ENCODE data around the gene SIVA1.
"Not testable (repeated sequence)": the region's sequence is repeated elsewhere in the genome, so short reads cannot be mapped to it uniquely, and the experiment has no call there.

The SIVA1 gene

GRCh38 chr14:104721505-104722431, 31.2 kb upstream of the SIVA1 start:
- no peak for DNase-seq (ENCODE audit: low read depth)

- no peak for DNase-seq (ENCODE audit: low read depth)
Observed at GRCh38 chr14:104722938-104723650, 29.9 kb upstream of the SIVA1 start.

DNA sequence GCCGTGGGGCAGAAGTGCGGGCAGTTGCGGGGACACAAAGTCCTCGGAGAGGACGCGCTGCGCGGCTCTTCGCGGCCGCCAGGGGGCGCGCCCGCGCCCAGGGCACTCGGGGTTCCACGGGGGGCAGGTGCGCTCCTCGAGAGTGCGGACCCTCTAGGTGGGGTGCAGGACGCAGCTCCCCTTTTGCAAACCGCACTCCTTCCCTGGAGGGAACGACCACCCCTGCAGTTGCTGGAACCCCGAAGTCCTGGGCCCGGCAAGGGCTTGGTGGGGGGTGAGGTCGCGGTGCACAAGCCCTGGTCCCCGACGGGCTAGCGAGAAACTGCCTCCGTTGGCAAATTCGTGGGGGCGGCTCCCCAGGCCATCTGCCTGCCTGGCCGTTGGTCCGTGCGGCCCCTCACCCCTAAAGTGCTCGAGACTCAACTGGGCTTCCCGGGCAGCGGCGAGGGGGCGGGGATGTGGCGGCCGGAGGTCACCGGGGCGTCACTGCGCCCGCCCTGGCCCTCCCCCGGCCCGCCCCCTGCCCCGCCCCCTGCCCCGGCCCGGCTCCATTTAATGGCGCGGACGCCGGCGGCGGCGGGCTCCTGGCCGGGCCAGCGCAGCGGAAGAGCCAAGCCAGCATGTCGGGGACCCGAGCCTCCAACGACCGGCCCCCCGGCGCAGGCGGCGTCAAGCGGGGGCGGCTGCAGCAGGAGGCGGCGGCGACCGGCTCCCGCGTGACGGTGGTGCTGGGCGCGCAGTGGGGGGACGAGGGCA, 29.1 kb upstream of the SIVA1 start, which contains the start of gene ADSS1:
Gene ADSS1 (plus strand): TSS at position 579 of the 756 bp plus-strand sequence. CDS start 42 bp downstream, at position 621.
- DNase-seq (ENCODE audit: low read depth), result peak; percentile 18

DNA sequence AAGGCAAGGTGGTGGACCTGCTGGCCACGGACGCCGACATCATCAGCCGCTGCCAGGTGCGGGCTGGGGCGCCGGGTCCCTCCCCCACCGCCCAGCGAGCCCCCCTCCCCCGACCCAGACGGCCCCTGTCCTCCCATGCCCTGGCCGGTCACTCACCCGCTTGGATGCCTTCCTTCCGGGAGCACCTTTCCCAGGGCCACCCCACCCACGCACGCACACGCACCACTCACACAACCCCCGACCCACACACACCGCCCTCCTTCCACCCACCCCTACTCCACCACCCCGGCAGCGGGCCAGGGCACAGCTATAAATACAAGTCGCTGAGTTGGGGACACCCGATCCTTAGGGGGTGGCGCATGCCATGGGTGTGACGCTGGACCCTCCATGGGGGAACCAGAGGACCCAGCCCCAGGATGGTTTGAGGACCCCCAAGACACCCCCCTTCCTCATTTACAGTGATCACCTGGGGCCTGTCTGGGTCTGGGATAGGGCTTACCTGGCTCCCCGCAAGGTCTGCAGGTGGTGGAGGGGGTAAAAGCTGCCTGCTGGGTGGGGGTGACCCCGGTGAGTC, 28.5 kb upstream of the SIVA1 start:
- DNase-seq (ENCODE audit: low read depth), result no peak

GRCh38 chr14:104724981-104725771, 27.8 kb upstream of the SIVA1 start:
- DNase-seq (ENCODE audit: low read depth), result no peak

DNA sequence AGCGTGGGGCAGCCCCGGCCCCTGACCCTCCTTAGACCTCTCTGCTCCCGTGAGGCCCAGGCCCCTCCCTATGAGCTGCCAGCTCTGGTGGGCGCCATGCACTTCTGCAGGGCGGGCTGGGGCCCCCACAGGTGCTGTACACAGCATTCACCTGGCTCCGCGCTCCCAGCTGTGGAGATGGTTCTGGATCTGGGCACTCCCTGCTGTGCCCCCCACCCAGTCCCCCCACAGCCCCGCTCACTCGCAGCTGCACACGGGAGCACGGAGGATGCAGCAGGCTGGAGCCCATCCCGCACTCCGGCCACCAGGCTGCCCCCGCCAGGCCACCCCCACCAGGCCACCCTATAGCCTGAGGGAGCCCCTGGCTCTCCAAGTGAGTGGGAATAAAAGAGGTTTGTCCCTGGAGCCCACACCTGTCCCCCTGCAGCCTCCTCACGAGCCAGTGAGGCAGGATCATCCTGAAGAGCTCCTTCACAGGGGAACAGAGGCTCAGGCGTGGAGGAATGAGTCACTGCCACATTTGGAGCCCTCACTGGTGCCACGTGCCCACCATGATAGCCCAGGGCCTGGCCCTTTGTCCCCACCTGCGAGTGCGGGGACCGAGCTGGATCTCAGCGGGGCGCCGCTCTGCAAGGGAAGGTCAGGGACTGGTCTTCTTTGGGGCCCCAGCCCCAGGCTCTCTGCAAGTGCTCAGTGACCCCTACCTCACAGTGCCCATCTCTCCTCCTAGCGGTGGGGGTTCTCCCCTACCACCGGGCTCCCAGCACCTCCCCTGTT, 27.0 kb upstream of the SIVA1 start:
- DNase-seq (ENCODE audit: low read depth), result no peak

- no peak for DNase-seq (ENCODE audit: low read depth)
Observed at GRCh38 chr14:104726600-104727451, 26.1 kb upstream of the SIVA1 start.

DNA sequence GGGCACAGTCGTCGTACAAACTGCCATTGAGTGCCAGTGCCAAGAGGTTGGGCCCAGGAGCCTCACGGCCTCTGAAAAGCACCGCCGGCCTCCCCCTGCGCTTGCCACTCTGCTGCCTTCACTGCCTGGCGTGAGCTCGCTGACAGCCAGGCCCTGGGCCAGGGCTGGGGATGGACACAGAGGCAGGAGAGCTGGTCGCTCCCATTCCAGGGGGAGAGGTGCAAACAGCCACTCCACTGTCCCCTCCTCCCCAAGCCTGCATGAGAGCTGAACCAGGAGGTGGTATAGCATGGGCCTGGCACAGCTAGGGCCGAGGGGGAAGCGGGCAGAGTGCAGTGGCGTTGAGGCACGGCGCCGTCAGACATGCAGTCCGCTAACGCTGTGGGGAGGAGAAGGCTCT, 24.3 kb upstream of the SIVA1 start:
- no peak for DNase-seq (ENCODE audit: low read depth)

DNA sequence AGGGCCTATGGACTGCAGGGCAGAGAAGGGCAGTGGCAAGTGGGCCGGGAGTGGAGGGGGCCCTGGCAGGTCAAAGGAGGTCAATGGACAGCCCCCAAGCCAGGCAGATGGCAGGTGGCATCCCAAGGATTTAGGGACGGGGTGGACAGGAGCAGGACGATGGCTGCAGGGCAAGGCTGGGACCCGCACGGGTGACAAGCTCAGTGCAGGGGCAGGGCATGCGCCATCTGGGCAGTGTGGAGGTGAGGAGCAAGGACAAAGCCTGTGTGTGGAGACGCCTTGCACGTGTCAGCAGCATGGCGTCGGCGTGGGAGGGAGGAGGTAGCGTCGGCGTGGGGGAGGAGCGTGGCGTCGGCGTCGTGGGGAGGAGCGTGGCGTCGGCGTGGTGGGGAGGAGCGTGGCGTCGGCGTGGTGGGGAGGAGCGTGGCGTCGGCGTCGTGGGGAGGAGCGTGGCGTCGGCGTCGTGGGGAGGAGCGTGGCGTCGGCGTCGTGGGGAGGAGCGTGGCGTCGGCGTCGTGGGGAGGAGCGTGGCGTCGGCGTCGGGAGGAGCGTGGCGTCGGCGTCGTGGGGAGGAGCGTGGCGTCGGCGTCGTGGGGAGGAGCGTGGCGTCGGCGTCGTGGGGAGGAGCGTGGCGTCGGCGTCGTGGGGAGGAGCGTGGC, 23.6 kb upstream of the SIVA1 start:
- DNase-seq (ENCODE audit: low read depth), result not testable (repeated sequence)

DNA sequence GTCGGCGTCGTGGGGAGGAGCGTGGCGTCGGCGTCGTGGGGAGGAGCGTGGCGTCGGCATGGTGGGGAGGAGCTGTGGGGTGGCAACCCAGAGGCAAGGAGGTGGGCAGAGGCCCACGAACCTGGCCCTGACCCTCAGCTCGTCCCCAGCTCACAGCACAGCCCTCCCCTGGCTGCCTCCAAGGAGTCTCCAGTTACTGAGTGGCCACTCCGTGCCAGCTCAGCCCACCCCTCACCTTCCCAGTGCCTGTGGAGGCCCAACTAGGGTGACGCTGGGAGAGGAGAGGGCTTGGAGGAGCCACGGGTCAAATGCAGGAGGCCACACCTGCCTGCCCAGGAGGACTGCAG, 23.1 kb upstream of the SIVA1 start:
- no peak for DNase-seq (ENCODE audit: low read depth)

DNA sequence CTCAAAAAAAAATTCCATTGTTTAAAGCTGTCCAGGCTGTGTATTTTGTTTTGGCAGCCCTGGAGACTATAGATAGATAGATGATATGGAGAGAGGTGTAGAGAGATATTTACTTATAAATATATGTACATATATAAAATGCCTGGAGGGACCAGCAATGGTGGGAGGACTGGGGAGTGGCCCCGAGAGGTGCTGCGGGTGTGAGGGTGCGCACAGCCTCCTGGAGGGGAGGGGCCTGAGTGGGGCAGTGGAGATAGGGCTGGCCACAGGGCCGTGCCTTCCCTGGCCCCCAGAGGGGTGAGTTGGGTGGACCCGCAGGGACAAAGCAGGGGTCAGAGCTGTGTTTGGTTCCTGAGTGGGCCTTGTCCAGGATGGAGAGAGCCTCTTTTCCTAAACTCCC, 22.5 kb upstream of the SIVA1 start:
- DNase-seq (ENCODE audit: low read depth), result no peak

DNA sequence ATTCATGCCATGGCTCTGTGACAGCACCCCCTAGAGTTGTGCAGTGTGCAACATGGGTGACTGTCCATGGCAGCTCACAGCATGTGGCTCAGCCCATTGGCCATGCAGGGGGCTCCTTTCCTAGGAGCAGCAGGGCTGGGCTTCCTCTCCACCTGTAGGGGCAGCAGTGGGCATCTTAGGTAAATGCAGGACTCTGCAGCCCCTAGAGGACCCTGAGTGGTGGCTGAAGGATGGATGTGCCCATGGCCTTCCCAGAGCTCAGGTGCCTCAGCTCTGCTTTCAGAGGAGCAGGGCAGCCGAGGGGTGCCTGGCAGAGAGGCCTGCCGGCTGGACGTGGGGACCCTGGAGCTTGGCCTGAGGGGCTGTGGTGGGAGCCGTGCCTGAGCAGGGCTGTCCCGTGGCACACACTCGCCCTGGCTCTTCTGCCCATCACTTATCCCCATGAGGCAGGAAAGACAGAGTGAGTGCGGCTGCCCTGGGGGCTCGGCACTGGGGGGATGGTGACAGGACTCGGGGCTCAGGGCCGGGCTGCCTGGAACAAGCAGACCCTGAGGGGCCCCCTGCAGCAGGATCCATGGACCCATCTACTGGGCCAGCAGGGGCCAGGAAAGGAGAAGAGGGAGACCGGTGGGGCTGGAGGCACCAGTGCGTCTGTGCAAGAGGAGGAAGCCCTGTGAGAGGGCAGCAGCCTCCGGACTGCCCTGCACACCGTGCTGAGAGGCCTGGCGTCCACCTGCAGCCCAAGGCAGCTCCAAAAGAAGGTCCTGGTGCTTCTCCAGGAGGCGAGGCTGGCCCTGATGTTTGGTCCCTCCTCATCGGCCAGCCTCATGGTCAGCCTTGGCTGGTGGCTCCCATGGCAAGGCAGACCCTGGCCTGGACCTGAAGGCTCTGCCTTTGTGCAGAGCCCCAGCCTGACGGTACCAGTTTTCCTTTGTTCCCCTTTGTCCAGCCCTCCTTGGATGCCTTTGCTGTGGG, 21.3 kb upstream of the SIVA1 start:
- no peak for DNase-seq (ENCODE audit: low read depth)

DNA sequence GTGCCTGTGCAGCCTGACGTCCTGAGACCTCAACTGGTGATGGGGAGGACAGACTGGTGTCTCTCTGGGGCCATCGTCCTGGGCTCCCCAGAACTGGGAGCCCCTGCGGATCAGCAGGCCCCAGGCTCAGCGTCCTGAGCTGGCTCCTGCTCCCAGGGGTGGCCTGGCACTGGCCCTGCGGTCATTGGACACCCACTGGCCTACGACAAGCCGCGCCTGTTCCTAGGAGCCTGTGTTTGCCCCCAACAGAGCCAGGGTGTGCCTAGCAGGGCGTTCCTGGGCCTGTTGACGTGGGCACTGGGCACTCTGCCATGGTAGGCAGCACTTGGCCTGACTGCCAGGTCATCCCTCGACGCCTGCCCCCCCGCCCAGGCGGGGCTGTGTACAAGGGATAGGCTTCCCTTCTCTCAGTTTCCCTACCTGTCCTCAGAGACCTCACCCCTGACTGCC, 20.6 kb upstream of the SIVA1 start:
- no peak for DNase-seq (ENCODE audit: low read depth)

DNA sequence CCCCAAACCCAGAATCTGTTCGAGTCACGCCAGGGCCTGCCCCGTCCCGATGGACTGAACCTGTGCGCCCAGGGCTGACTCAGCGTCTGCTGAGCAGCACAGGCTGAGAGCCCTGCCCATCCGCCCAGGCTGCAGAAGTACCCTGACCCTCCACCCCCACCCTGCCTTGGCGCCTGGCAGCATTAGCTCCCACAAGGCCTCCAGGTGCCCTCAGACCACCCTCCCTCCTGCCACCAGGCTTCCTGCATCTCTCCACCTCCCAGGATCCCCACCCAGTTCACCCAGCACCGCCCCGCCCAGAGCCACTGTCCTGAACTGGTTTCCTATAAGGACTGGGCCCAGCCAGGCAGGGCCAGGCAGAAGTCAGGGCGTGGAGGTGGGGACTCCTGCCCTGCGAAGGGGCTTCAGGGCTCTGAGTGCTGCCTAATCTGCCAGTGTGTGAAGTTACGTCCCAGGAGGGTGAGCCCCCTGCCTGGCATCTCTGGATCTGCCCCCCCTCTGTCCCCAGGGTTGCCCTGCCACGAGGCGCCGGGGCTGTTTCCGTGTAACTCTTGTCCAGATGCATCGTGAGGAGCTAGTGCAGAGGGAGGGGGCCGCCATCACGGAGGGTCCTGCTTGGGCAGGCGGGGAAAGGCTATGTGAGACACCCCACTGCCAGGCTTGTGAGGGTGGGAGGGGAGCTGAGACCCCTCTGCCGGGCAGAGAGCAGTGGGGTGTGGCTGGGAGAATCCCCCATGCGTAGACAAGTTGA, 19.8 kb upstream of the SIVA1 start:
- no peak for DNase-seq (ENCODE audit: low read depth)

DNA sequence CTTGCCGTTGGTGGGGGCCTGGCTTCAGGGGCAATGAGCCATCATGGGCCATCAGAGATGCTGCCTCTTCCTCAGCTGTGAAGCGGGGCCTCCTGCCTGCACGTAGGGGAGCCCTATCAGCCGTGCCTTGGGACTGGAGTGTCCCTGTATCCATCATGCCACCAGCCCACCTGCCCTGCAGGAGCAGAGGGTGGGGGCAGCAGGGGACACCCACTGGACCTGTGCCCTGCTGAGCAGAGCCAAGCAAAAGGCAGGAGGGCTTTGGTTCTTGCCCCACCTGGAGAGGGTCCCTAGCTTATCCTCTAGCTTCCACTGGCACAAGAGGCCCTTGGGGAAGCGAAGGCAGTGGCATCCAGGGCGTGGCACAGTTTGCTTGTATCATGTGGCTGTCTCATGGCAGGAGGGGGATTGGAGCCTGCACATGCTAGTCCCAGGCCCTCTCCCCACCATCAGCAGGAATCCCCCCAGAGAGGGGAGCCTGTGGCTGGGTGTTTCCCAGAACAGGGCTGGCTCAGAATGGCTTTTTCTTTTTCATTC, 18.8 kb upstream of the SIVA1 start:
- DNase-seq (ENCODE audit: low read depth), result no peak

DNA sequence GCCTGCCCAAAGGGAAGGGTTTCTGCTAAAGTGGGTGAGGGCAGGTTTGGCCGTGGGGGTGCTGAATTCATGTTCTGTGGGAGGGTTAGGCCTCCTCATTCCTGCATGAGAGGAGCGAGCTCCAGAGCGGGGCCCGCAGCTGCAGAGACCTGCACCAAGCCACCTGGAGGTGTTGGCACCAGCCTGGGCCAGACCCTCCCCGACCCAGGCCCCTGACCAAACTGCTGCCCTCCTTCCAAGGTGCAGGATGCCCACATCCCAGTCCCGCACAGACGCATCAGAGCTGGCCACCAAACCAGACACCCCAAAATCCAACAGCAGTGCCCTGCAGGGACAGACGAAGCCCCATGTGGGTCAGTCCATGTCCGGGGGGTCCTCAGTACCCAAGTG, 18.4 kb upstream of the SIVA1 start:
- no peak for DNase-seq (ENCODE audit: low read depth)
